ENCODE measurements around the gene DISC1. TPM values are rescaled to one million over a fixed set of nuclear protein-coding genes. Genes with fewer than 3 reads are reported as not detected.
A peak's percentile ranks its signal among the peaks of the same experiment; 100 is the strongest.

Gene DISC1
- polyA plus RNA-seq, 1 of the 3 experiments (the other 2 are of a cell fraction): 1.7 TPM

DNA sequence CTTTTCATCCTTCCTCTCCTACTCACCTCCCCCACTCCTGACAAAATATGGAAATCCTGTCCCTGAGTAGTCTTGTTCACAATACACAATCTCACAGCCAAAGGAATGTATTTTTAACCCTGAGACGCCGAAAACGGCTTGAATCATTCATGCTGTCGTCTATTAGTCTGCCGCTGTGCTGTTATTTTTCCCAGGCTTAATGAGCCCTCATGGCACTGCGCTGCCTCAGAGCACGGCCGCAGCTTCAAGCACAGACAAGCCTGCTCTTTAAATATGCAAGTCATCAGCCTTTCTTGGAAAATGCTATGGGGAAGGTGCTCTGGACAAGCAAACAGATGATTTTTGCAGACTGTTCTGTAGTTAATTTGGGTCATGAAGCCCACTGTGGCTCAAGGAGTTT is 302.7 kb downstream of the DISC1 start (continued):
- TF ChIP-seq RXRA (IDR thresholded peaks at IDR 0.05; ENCODE audit: borderline replicate concordance, low read depth): no peak

DNA sequence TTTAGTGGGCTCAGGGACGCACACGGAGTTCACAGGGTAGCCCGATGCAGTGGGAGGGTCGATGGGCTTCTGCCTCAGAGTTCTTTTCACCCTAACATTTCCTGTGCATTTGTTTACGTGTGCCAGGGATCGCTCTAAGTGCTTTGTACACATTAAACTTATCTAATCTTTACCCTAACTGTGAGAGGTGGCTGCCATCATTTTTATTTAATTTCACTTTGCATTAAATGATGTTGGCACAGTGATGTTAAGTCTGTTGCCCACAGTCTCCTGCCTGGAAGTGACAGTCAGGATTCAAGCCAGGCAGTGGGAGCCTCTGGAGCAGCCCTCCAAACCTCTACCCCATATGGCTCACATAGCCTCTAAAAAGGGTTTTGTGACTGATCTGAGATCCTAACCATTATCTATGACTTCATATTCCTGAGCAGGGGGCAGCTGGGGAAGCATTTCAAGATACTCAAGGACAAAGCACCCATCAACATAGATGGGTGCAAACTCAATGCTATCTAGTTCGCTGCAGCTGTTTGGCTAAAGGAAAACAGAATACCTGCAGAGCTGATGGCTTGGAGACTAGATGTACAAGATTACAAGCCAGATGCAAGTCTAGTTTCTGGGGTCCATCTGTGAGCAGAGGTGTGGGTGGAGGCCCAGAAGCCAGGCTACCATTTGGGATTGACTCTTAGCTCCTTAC is 303.8 kb downstream of the DISC1 start:
- H3F3A ChIP-seq (replicated peaks; ENCODE audit: insufficient read depth): no peaks in the 10 kb centered on the region
- TF ChIP-seq GATA2 (CRISPR knock-in tag; IDR thresholded peaks at IDR 0.05) (peak; percentile 73), MEF2A (IDR thresholded peaks at IDR 0.05; ENCODE audit: borderline replicate concordance, low read depth) (no peak), GABPA (IDR thresholded peaks at IDR 0.05; ENCODE audit: low read depth) (no peak), FOSL2 (IDR thresholded peaks at IDR 0.05; ENCODE audit: borderline replicate concordance, low read depth) (no peak), TEAD4 (IDR thresholded peaks at IDR 0.05; ENCODE audit: borderline replicate concordance, insufficient read depth) (no peak), FOXJ3 (CRISPR knock-in tag; IDR thresholded peaks at IDR 0.05) (peak; percentile 46; the same call in 1 of the 2 replicates), TCF12 (IDR thresholded peaks at IDR 0.05) (no peak), YY1 (IDR thresholded peaks at IDR 0.05; ENCODE audit: low read depth) (no peak), RFX5 (IDR thresholded peaks at IDR 0.05; ENCODE audit: low read length) (no peak), CHD2 (IDR thresholded peaks at IDR 0.05; ENCODE audit: low read length, partially characterized antibody) (no peak), ZBTB33 (IDR thresholded peaks at IDR 0.05; ENCODE audit: borderline replicate concordance, low read depth) (no peak), RXRA (IDR thresholded peaks at IDR 0.05; ENCODE audit: borderline replicate concordance, low read depth) (no peak), RAD21 (IDR thresholded peaks at IDR 0.05; ENCODE audit: low read length) (no peak), EP300 (IDR thresholded peaks at IDR 0.05; ENCODE audit: borderline replicate concordance in 1 of 2, low read depth in 1 of 2, low read length in 1 of 2) (peak in 1 of 2 experiments; percentile 72; a peak in 1 of 4 replicates), FOXM1 (IDR thresholded peaks at IDR 0.05; ENCODE audit: low read depth) (no peak), POLR2AphosphoS5 (IDR thresholded peaks at IDR 0.05; ENCODE audit: low read depth, low read length) (no peak)
- no peak overlapping the region for H3K9ac ChIP-seq
- no peaks in the 10 kb centered on the region for H3K36me3 ChIP-seq (replicated peaks in 1 of 2; ENCODE audit: control insufficient read depth in 1 of 2, insufficient read depth in 2 of 2, low read length in 1 of 2)
- no peak overlapping the region for H3K4me3 ChIP-seq (ENCODE audit: low read depth in 2 of 2, low read length in 1 of 2)
- H3K79me2 ChIP-seq (ENCODE audit: insufficient read depth): no peaks in the 10 kb centered on the region
- no peaks in the 10 kb centered on the region for H4K20me1 ChIP-seq (ENCODE audit: insufficient read depth)
- ChIA-PET POLR2A (no interaction called here), CTCF (interaction anchor here (1.1 to 1.8 kb wide), 2 partner anchors 46 to 53 kb away, joined by 4 read pairs; no protein-coding TSS in a partner anchor)
- DNase-seq: peak; percentile 50
- H3K4me1 ChIP-seq (ENCODE audit: control insufficient read depth in 1 of 2, insufficient read depth in 2 of 2, low read depth in 1 of 2, low read length in 1 of 2): peaks cover 0 to 34% of the 10 kb centered on the region in 2 experiments; a peak in 3 of 4 replicates
- WGBS (ENCODE audit: low lambda C conversion rate): 50% methylated on average over 7 of the region's 7 CpGs
- no peak overlapping the region for H3K4me2 ChIP-seq
- no peak overlapping the region for H2AFZ ChIP-seq (ENCODE audit: low read depth)
- no peaks in the 10 kb centered on the region for H3K9me2 ChIP-seq
- H3K9me3 ChIP-seq: no peaks in the 10 kb centered on the region
- H3K27ac ChIP-seq (ENCODE audit: low read depth in 2 of 2, low read length in 1 of 2): peak overlapping the region in 1 of 2 experiments; percentile 85; a peak in 2 of 4 replicates
- H3K27me3 ChIP-seq (ENCODE audit: insufficient read depth): no peaks in the 10 kb centered on the region

All from SK-N-SH (cell line).